C4-2B (cell line): Measurements from ENCODE around the gene ADH7.

Source experiments
- H3K27ac ChIP-seq: fragments of 450-650 bp; 2 replicates; pipeline ENCODE4 v1.5.1; 2017
- CTCF ChIP-seq: fragments of 450-650 bp; conservative IDR thresholded peaks from 2 replicates; pipeline ENCODE4 v1.5.1; 2017; ENCODE audit warnings: mild to moderate bottlenecking
- ZFX ChIP-seq: fragments of 450-650 bp; IDR thresholded peaks from 2 replicates; pipeline ENCODE4 v1.6.1; 2017

ADH7 gene

GRCh38 chr4:99463566-99463965 is 28.4 kb upstream of the ADH7 start:
- no peak for TF ChIP-seq CTCF
- TF ChIP-seq ZFX: no peak
- H3K27ac ChIP-seq: no peak overlapping the region

- TF ChIP-seq ZFX (no peak), CTCF (peak; percentile 84)
- no peak overlapping the region for H3K27ac ChIP-seq
Observed at GRCh38 chr4:99462875-99463464, 27.8 kb upstream of the ADH7 start.

- TF ChIP-seq CTCF (no peak), ZFX (no peak)
- H3K27ac ChIP-seq: no peak overlapping the region
Observed at GRCh38 chr4:99461623-99462401, 26.7 kb upstream of the ADH7 start.

DNA sequence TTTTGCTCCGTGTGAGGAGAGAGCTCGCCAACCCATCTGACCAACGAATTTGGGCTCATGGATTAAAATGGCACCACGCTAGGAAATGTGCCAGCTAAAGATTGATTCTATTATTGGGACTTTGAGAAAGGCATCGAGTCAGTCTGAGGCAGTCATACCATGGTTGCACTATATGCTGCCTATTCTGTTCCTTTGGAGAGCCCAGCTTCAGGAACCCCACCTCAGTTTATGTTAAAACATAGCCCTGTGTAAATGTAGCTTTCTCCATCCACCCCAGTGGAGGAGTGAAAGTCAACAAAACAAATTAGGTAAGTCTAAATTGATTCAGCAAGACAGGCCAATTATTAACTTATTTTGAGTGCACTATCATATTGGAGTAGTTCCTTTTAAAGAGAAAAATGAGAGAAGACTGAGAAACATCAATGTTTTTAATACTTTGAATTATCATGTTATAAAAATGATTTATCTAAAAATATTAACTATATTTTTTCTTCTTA is 24.5 kb upstream of the ADH7 start:
- TF ChIP-seq ZFX: no peak
- TF ChIP-seq CTCF: no peak
- H3K27ac ChIP-seq: no peak overlapping the region

DNA sequence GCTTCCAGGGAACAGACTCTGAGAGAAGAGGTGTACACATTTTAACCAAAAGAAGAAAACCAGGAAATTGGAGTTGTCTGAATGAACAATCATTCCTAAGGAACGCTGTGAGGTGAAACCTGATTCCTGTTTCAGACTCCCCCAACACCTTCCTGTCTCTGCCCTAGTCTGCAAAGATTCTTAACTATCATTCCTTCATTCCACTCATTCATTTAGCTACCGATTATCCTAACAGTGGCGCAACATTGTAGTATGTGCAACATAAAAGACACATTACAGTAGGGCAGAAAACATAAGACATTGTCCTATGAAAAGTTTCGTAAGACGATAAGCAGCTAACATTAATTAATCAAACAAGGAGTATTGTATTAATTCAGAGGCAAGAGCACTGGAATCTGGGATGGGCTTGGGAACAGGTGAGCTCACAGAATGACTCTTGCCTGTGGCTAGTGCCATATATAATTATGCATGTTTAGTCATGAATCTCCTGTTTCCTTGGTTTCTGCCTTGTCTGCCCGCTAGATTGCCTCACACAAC is 23.8 kb upstream of the ADH7 start:
- TF ChIP-seq CTCF (no peak), ZFX (no peak)
- H3K27ac ChIP-seq: no peak overlapping the region

- TF ChIP-seq ZFX: no peak
- TF ChIP-seq CTCF: no peak
- no peak overlapping the region for H3K27ac ChIP-seq
Observed at GRCh38 chr4:99457676-99458075, 22.5 kb upstream of the ADH7 start.

DNA sequence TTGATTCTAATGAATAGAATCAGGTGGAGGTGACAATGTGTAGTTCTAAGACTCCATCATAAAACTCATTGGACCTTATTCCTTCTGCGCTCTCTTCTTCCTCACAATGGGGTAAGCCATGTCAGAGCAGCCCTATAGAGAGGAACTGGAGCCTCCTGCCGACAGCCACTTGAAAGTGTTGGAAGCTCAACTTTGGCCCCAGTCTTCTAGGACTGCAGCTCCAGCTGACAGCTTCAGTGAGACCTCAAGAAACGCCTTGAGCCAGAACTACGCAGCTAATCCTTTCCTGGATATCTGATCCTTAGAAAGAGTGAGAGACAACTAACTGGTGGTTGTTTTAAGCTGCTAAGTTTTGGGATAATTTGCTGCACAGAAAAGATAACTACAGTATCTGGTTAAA is 22.1 kb upstream of the ADH7 start:
- no peak overlapping the region for H3K27ac ChIP-seq
- TF ChIP-seq CTCF: no peak; the same call in 1 of the 2 replicates
- no peak for TF ChIP-seq ZFX
